ENCODE data around the gene STATH. TPM values are rescaled to one million over a fixed set of nuclear protein-coding genes. Genes with fewer than 3 reads are reported as not detected.

Gene STATH
- total and polyA plus RNA-seq, 9 of the 15 experiments (the other 6 are each of a cell fraction or from before 2014, with no cell fraction given): not detected

- no peak for TF ChIP-seq ZNF318 (IDR thresholded peaks at IDR 0.05; ENCODE audit: borderline replicate concordance in 1 of 2, low read depth in 1 of 2)
Measured at GRCh38 chr4:69995526-69996016, at the start of gene STATH (continued).

DNA sequence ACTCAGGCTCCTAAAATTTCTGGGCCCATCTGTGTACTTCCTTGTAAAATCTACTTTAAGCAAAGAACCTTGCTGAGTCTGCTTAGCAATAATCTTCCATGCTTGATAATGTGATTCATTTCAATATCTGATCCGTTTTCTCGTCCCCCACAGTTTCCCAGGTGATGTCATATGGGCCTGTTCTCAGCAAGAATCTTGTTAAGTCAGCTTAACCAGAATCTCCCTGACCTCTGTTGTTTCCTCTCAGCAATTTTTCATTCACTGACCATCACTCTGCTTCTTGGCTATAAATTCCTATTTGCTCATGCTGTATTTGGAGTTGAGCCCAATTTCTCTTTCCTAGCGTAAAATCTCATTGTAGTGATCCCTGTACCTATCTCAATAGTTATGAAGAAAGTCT, 44.2 kb upstream of the STATH start:
- in situ Hi-C loops (cut with MboI): no loop called here
- Histone ChIP-seq H3K4me1 (replicated peaks in 1 of 2; ENCODE audit: control insufficient read depth in 2 of 2, insufficient read depth in 2 of 2, low read length in 2 of 2) (no peaks in the 10 kb centered on the region), H3K9ac (ENCODE audit: insufficient read depth in 1 of 2, low read depth in 2 of 2, low read length in 2 of 2) (no peak overlapping the region), H3K36me3 (ENCODE audit: control insufficient read depth, insufficient read depth, low read length) (no peaks in the 10 kb centered on the region), H3K79me2 (ENCODE audit: control insufficient read depth, insufficient read depth, low read length) (no peaks in the 10 kb centered on the region), H3K4me2 (ENCODE audit: insufficient read depth, low read length) (no peak overlapping the region), H3K27ac (ENCODE audit: extremely low read depth, low read depth, low read length) (no peak overlapping the region), H4K20me1 (replicated peaks; ENCODE audit: control insufficient read depth, insufficient read depth, low read length) (no peaks in the 10 kb centered on the region), H2AFZ (ENCODE audit: low read depth, low read length) (no peak overlapping the region), H3K27me3 (ENCODE audit: control insufficient read depth in 2 of 2, insufficient read depth in 2 of 2, low read length in 2 of 2) (no peaks in the 10 kb centered on the region), H3K9me3 (replicated peaks; ENCODE audit: control insufficient read depth, insufficient read depth, low read depth, low read length) (no peaks in the 10 kb centered on the region), H3K4me3 (no peak overlapping the region), H3K9me1 (ENCODE audit: control insufficient read depth, insufficient read depth, low read length) (no peaks in the 10 kb centered on the region)
- DNase-seq (ENCODE audit: extremely low read depth in 1 of 4, low spot score in 3 of 4) (no peak), FAIRE-seq (no peak), ATAC-seq (no peak)
- 0% methylated on average over 3 of the region's 3 CpGs for WGBS (ENCODE audit: insufficient coverage, low coverage, missing lambda C conversion rate)
- ChIA-PET POLR2A (no interaction called here), CTCF (ENCODE audit: low intra/inter-chr PET ratio) (no interaction called here)
- BruUV-seq (replicated peaks): no TSS peak
- intact Hi-C loops (cut with micrococcal nuclease): no loop called here
- TF ChIP-seq, protein P1, sequence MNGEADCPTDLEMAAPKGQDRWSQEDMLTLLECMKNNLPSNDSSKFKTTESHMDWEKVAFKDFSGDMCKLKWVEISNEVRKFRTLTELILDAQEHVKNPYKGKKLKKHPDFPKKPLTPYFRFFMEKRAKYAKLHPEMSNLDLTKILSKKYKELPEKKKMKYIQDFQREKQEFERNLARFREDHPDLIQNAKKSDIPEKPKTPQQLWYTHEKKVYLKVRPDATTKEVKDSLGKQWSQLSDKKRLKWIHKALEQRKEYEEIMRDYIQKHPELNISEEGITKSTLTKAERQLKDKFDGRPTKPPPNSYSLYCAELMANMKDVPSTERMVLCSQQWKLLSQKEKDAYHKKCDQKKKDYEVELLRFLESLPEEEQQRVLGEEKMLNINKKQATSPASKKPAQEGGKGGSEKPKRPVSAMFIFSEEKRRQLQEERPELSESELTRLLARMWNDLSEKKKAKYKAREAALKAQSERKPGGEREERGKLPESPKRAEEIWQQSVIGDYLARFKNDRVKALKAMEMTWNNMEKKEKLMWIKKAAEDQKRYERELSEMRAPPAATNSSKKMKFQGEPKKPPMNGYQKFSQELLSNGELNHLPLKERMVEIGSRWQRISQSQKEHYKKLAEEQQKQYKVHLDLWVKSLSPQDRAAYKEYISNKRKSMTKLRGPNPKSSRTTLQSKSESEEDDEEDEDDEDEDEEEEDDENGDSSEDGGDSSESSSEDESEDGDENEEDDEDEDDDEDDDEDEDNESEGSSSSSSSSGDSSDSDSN (IDR thresholded peaks at IDR 0.05; ENCODE audit: borderline replicate concordance in 1 of 2, low read depth in 2 of 2, low read length in 2 of 2): no peak
- TF ChIP-seq CEBPG (CRISPR knock-in tag; IDR thresholded peaks at IDR 0.05): no peak
- no peak for TF ChIP-seq CEBPG (tag; conservative IDR thresholded peaks at IDR 0.05 in 1 of 2, IDR thresholded peaks at IDR 0.05 in 1 of 2)
- no peak for TF ChIP-seq ZNF311 (CRISPR knock-in tag; IDR thresholded peaks at IDR 0.05)
- TF ChIP-seq MEF2A (IDR thresholded peaks at IDR 0.05; ENCODE audit: control insufficient read depth, low read depth, low read length): no peak
- TF ChIP-seq, protein P2, sequence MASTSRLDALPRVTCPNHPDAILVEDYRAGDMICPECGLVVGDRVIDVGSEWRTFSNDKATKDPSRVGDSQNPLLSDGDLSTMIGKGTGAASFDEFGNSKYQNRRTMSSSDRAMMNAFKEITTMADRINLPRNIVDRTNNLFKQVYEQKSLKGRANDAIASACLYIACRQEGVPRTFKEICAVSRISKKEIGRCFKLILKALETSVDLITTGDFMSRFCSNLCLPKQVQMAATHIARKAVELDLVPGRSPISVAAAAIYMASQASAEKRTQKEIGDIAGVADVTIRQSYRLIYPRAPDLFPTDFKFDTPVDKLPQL (IDR thresholded peaks at IDR 0.05; ENCODE audit: extremely low read depth, insufficient read length): no peak
- no peak for TF ChIP-seq BDP1 (IDR thresholded peaks at IDR 0.05; ENCODE audit: insufficient read depth, insufficient read length)
- TF ChIP-seq HCFC1 (IDR thresholded peaks at IDR 0.05; ENCODE audit: low read depth, low read length): no peak

Measured in K562 (cell line).